Nephron (organoid): ENCODE data around the gene SSH2.

Experiments used
- H3K27ac Mint-ChIP-seq, 3 experiments: 2 replicates each; pipeline ENCODE4 v1.8.0; 2020; ENCODE audit warnings: mixed read lengths in 3 of 3, mild to moderate bottlenecking in 2 of 3, moderate library complexity in 1 of 3
- H3K27me3 Mint-ChIP-seq: 2 replicates; pipeline ENCODE4 v1.8.0; 2021; ENCODE audit warnings: low read depth, mild to moderate bottlenecking, moderate library complexity, mixed read lengths
- H3K36me3 Mint-ChIP-seq: 2 replicates; pipeline ENCODE4 v1.8.0; 2020; ENCODE audit warnings: low read depth, mixed read lengths
- H3K4me1 Mint-ChIP-seq: 2 replicates; pipeline ENCODE4 v1.8.0; 2020; ENCODE audit warnings: mixed read lengths
- H3K4me3 Mint-ChIP-seq, 3 experiments: 2 replicates each; pipeline ENCODE4 v1.8.0; 2020; ENCODE audit warnings: mild to moderate bottlenecking in 3 of 3, mixed read lengths in 3 of 3, moderate library complexity in 2 of 3
- H3K9me3 Mint-ChIP-seq: 2 replicates; pipeline ENCODE4 v1.8.0; 2020; ENCODE audit warnings: mixed read lengths
- CTCF ChIP-seq, 3 experiments: fragments of 200-600 bp; sonication (generic); IDR thresholded peaks; one replicate each; pipeline ENCODE4 v1.5.0; 2021; ENCODE audit warnings: antibody characterized with exemption in 3 of 3; ENCODE audit not compliant: unreplicated experiment in 3 of 3

The SSH2 gene

GRCh38 chr17:29624586-29624985 lies 305.4 kb downstream of the SSH2 start:
- Mint-ChIP-seq H3K27me3 (peaks cover 44% of the 10 kb centered on the region), H3K9me3 (no peaks in the 10 kb centered on the region), H3K4me1 (peaks cover 9% of the 10 kb centered on the region), H3K27ac (no peak overlapping the region), H3K4me3 (no peak overlapping the region), H3K36me3 (peaks cover 5% of the 10 kb centered on the region)
- no peak for TF ChIP-seq CTCF (IDR thresholded peaks at IDR 0.05; ENCODE audit: unreplicated experiment in 3 of 3)

DNA sequence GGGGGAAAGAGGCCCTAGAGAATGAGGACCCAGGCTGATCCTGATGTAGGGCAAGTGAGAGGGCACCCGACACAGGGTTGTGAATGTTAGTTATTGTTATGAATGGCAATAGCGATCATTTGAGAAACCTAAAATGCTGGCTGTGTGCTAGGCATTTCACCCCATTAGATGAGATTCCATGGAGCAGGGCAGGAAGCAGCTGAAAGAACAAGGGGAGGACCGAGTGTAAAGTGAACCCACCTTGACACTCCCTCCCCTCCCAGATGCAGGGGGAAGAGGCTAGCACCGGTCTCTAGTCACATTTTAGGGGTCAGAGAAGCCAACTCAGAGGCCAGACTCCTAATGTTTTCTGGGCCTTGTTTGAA lies 306.8 kb downstream of the SSH2 start:
- peaks cover 10% of the 10 kb centered on the region for H3K4me1 Mint-ChIP-seq

GRCh38 chr17:29622337-29623282 lies 307.4 kb downstream of the SSH2 start, which contains the start of gene CORO6:
Gene CORO6, minus strand, starts transcription at chr17:29622912. Its CDS starts 1,491 bp downstream, at chr17:29621421.
- Mint-ChIP-seq H3K27ac (peak within 1 kb of the TSS in 1 of 3 experiments; percentile 12), H3K27me3 (peaks cover 64% of the 10 kb centered on the region), H3K9me3 (no peaks in the 10 kb centered on the region), H3K4me1 (peaks cover 10% of the 10 kb centered on the region), H3K36me3 (peaks cover 5% of the 10 kb centered on the region), H3K4me3 (peak within 1 kb of the TSS; percentile 77 to 80 (median 79))
- no peak for TF ChIP-seq CTCF (IDR thresholded peaks at IDR 0.05; ENCODE audit: unreplicated experiment in 3 of 3)

More for the DNA sequence above, 306.8 kb downstream of the SSH2 start:
- peaks cover 57% of the 10 kb centered on the region for H3K27me3 Mint-ChIP-seq
- TF ChIP-seq CTCF (IDR thresholded peaks at IDR 0.05; ENCODE audit: unreplicated experiment in 3 of 3): no peak
- peak overlapping the region in 1 of 3 experiments; percentile 12 for H3K27ac Mint-ChIP-seq
- peak overlapping the region; percentile 77 to 80 (median 79) for H3K4me3 Mint-ChIP-seq
- H3K36me3 Mint-ChIP-seq: peaks cover 5% of the 10 kb centered on the region
- no peaks in the 10 kb centered on the region for H3K9me3 Mint-ChIP-seq

DNA sequence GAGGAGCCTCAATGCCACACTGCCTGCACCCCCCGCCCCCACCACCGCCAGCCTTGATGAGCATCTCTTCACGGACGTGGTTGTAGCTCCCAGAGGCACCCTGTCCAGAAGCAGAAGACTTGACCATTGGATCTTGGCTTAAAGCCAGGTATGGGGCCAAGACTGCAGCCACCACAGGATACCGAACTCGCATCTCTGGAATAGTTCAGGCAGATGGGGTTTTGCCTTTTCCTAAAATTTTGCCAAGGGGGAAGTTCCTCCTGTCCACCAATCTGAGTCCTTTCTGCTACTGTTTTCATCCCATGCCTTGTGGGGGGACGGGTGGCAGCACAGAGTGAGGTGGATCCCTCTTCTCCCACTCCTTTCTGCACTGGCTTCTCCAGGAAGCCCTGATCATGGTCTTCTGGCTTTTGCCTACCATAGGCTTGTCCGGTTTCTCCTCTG lies 308.3 kb downstream of the SSH2 start:
- peaks cover 13% of the 10 kb centered on the region for H3K4me1 Mint-ChIP-seq
- H3K27me3 Mint-ChIP-seq: peaks cover 72% of the 10 kb centered on the region
- H3K4me3 Mint-ChIP-seq: peak overlapping the region; percentile 77 to 80 (median 79)
- H3K36me3 Mint-ChIP-seq: peaks cover 5% of the 10 kb centered on the region
- no peak overlapping the region for H3K27ac Mint-ChIP-seq
- TF ChIP-seq CTCF (IDR thresholded peaks at IDR 0.05; ENCODE audit: unreplicated experiment in 3 of 3): no peak
- no peaks in the 10 kb centered on the region for H3K9me3 Mint-ChIP-seq

GRCh38 chr17:29620779-29621500 lies 309.1 kb downstream of the SSH2 start:
- H3K27me3 Mint-ChIP-seq: peaks cover 80% of the 10 kb centered on the region
- no peak overlapping the region for H3K27ac Mint-ChIP-seq
- H3K36me3 Mint-ChIP-seq: peaks cover 3% of the 10 kb centered on the region
- H3K4me3 Mint-ChIP-seq: peak overlapping the region; percentile 36 to 79 (median 77)
- no peaks in the 10 kb centered on the region for H3K9me3 Mint-ChIP-seq
- no peak for TF ChIP-seq CTCF (IDR thresholded peaks at IDR 0.05; ENCODE audit: unreplicated experiment in 3 of 3)
- H3K4me1 Mint-ChIP-seq: peaks cover 21% of the 10 kb centered on the region
